Measurements from ENCODE around the gene GALNT13.

Gene GALNT13

GRCh38 chr2:154231021-154231420 lies 359.3 kb downstream of the GALNT13 start:
- no peak for DNase-seq (ENCODE audit: low spot score)
- no peak for TF ChIP-seq CTCF (IDR thresholded peaks at IDR 0.05; ENCODE audit: extremely low read depth, missing control alignments)

- TF ChIP-seq CTCF (IDR thresholded peaks at IDR 0.05; ENCODE audit: extremely low read depth, missing control alignments) = no peak
- no peak for DNase-seq (ENCODE audit: low spot score)
Measured at GRCh38 chr2:154233231-154233630, 361.5 kb downstream of the GALNT13 start.

GRCh38 chr2:154238252-154238651 lies 366.5 kb downstream of the GALNT13 start:
- DNase-seq (ENCODE audit: low spot score) = no peak
- no peak for TF ChIP-seq CTCF (IDR thresholded peaks at IDR 0.05; ENCODE audit: extremely low read depth, missing control alignments)

GRCh38 chr2:154240316-154240715 lies 368.6 kb downstream of the GALNT13 start:
- TF ChIP-seq CTCF (IDR thresholded peaks at IDR 0.05; ENCODE audit: extremely low read depth, missing control alignments) = no peak
- no peak for DNase-seq (ENCODE audit: low spot score)

- TF ChIP-seq CTCF (IDR thresholded peaks at IDR 0.05; ENCODE audit: extremely low read depth, missing control alignments) = no peak
- no peak for DNase-seq (ENCODE audit: low spot score)
Measured at GRCh38 chr2:154240921-154241379, 369.2 kb downstream of the GALNT13 start.

GRCh38 chr2:154242687-154243086 lies 371.0 kb downstream of the GALNT13 start:
- no peak for DNase-seq (ENCODE audit: low spot score)

GRCh38 chr2:154243685-154244084 lies 372.0 kb downstream of the GALNT13 start:
- no peak for DNase-seq (ENCODE audit: low spot score)
- no peak for TF ChIP-seq CTCF (IDR thresholded peaks at IDR 0.05; ENCODE audit: extremely low read depth, missing control alignments)

More at GRCh38 chr2:154242687-154243086, 371.0 kb downstream of the GALNT13 start:
- no peak for TF ChIP-seq CTCF (IDR thresholded peaks at IDR 0.05; ENCODE audit: extremely low read depth, missing control alignments)
